Left lung (tissue), 10 donors: ENCODE data around the gene ISX. TPM values are rescaled to one million over a fixed set of nuclear protein-coding genes. Genes with fewer than 3 reads are reported as not detected.
A peak's percentile ranks its signal among the peaks of the same experiment; 100 is the strongest.

Experiments
- ATAC-seq: fragments of 200-7000 bp; cut with Tn5 transposase; one replicate; pipeline ENCODE4 v1.9.1; 2020; ENCODE audit warnings: moderate library complexity
- DNase-seq, 4 donors: peaks; one replicate each; pipeline ENCODE4 v3.0.0-alpha.2; 2013 to 2020
- H3K27ac ChIP-seq, 2 donors: fragments of 200-600 bp; sonication (generic) in 1 of 2; one replicate each; pipeline versions ENCODE4 v1.5.0 to v1.8.0; 2020 to 2021
- H3K27me3 ChIP-seq, 2 donors: fragments of 200-600 bp; sonication (generic) in 1 of 2; one replicate each; pipeline versions ENCODE4 v1.5.0 to v1.8.0; 2020 to 2021
- H3K36me3 ChIP-seq, 2 donors: fragments of 200-600 bp; sonication (generic) in 1 of 2; one replicate each; pipeline versions ENCODE4 v1.5.0 to v1.8.0; 2020 to 2021
- H3K4me1 ChIP-seq, 2 donors: fragments of 200-600 bp; one replicate each; pipeline ENCODE4 v1.8.0; 2021
- H3K4me3 ChIP-seq, 2 donors: fragments of 200-600 bp; sonication (generic) in 1 of 2; one replicate each; pipeline versions ENCODE4 v1.5.0 to v1.8.0; 2020 to 2021; ENCODE audit warnings: mild to moderate bottlenecking in 1 of 2
- H3K9me3 ChIP-seq, 2 donors: fragments of 200-600 bp; sonication (generic) in 1 of 2; one replicate each; pipeline versions ENCODE4 v1.5.0 to v1.8.0; 2020 to 2021
- intact Hi-C, 2 donors: fragments of 100-400 bp; cut with DNase I; formaldehyde crosslinking; loops; one replicate each; pipeline versions ENCODE4 v1.11.2 to v1.14.2; 2022
- polyA plus RNA-seq, 6 donors: library from polyadenylated mRNA; unstranded; fragments of 120-200 nt; gene quantifications; one replicate each; pipeline ENCODE4 v1.2.1, GENCODE V29; 2013; ENCODE audit not compliant: insufficient read length in 6 of 6
- total RNA-seq, 2 donors: library from RNA; stranded (reverse); fragmentation: NEBNext Ultra II Directional; extraction: Animal tissue kit (Norgen Biotek cat#: 25700); gene quantifications; one replicate each; pipeline ENCODE4 v1.2.1, GENCODE V29; 2021
- TF ChIP-seq, protein P1 (sequence below), 2 donors: fragments of 200-600 bp; sonication (generic) in 1 of 2; IDR thresholded peaks; one replicate each; pipeline versions ENCODE4 v1.5.0 to v1.8.0; 2021; ENCODE audit warnings: antibody characterized with exemption in 2 of 2
- donor health status: DM: no; HTN: yes; CAD: no.
- donor health status: DM: no; HTN: no; CAD: no.

ISX gene
- total and polyA plus RNA-seq, 8 donors: 0.22 to 0.43 (median 0.37) TPM; not detected in 2

DNA sequence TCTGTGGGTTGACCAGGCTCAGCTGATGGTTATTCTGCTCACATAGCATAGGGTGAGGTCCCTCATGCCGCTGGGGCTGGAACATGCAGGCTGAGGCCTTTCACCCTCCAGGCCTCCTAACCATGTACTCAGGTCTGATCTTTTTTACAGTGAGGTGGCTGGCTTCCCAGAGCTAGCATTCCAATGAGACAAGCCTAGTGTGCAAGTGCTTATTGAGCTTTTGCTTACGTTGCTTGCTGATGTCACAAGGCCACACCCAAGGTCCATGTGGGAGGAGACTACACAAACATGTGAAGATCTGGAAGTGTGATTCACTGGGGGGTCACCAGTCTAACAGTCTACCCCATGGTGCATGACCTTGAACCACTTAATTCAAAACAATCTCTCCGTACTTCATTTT lies 33.9 kb downstream of the ISX start:
- Histone ChIP-seq H3K27me3 (peaks cover 0 to 29% of the 10 kb centered on the region in 2 donors), H3K4me1 (no peaks in the 10 kb centered on the region), H3K4me3 (no peak overlapping the region), H3K36me3 (no peaks in the 10 kb centered on the region), H3K9me3 (no peaks in the 10 kb centered on the region), H3K27ac (no peak overlapping the region)
- no peak for DNase-seq
- TF ChIP-seq, protein P1, sequence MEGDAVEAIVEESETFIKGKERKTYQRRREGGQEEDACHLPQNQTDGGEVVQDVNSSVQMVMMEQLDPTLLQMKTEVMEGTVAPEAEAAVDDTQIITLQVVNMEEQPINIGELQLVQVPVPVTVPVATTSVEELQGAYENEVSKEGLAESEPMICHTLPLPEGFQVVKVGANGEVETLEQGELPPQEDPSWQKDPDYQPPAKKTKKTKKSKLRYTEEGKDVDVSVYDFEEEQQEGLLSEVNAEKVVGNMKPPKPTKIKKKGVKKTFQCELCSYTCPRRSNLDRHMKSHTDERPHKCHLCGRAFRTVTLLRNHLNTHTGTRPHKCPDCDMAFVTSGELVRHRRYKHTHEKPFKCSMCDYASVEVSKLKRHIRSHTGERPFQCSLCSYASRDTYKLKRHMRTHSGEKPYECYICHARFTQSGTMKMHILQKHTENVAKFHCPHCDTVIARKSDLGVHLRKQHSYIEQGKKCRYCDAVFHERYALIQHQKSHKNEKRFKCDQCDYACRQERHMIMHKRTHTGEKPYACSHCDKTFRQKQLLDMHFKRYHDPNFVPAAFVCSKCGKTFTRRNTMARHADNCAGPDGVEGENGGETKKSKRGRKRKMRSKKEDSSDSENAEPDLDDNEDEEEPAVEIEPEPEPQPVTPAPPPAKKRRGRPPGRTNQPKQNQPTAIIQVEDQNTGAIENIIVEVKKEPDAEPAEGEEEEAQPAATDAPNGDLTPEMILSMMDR (IDR thresholded peaks at IDR 0.05): no peak
- intact Hi-C loops: no loop called here
- ATAC-seq: no peak

DNA sequence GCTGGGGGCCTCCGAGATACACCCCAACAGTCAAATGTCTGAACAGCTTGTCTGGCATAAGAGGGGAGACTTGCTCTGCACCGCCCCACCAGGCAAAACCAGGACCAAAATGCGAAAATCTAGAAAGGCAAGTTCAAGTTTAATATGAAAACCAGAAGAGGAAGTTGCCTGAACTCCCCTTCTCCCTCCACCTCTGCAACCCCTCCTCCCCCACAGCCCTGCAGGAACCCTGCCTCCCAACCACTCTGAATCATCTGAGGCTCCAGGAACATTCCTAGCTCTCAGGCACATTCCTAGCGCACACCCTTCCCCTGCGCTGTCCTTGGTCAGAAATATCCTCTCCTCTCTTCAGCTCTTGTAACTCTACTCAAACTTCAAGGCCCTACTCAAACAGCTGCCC lies 36.7 kb downstream of the ISX start:
- Histone ChIP-seq H3K27ac (no peak overlapping the region), H3K36me3 (no peaks in the 10 kb centered on the region), H3K4me3 (no peak overlapping the region), H3K9me3 (no peaks in the 10 kb centered on the region), H3K27me3 (peaks cover 0 to 11% of the 10 kb centered on the region in 2 donors), H3K4me1 (no peaks in the 10 kb centered on the region)
- intact Hi-C loops: no loop called here
- TF ChIP-seq, protein P1 (IDR thresholded peaks at IDR 0.05): no peak
- ATAC-seq (peak; percentile 97), DNase-seq (peak in 2 of 4 donors; percentile 5 to 37)

DNA sequence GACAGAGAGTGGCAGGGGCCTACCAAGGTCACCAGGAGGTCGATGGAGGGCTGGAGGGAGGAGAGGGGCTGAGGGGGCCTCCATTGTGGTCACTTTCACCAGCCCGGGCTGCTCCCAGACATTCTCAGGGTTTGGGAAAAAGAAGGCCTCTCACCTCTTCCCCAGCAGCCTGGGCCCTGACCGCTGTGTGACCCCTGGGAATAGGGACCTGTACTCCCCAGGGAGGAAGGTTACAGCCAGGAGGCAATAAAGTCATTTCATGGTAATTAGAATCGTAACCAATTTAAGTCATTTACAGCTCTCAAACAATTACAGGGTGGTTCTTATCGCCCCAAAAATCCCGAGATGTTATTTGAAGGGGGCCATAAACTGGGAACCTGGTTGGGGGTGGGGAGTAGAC lies 37.8 kb downstream of the ISX start:
- H3K36me3 ChIP-seq: no peaks in the 10 kb centered on the region
- no peak for ATAC-seq
- TF ChIP-seq, protein P1 (IDR thresholded peaks at IDR 0.05): no peak

DNA sequence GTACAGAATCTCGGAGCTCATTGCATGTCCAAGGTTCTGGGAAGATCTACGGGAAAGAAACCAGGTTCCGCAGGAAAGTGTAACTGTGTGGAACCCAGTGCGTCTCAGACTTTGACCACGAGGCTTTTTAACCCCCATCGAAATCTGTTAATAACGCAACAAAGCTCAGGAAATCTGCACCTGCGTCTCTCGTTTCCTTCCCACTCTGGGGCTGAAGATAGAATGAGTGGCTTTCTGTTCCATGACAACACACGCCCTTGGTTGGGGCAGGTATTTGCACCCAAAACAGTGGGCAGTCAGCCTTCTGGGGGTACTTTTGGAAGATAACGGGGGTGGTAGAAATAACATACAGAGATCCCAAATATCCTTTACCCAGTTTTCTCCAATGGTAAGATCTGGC lies 38.5 kb downstream of the ISX start:
- no peak for ATAC-seq
- no peaks in the 10 kb centered on the region for H3K4me1 ChIP-seq
- H3K4me3 ChIP-seq: no peak overlapping the region
- no peak overlapping the region for H3K27ac ChIP-seq
- intact Hi-C loops: no loop called here
- TF ChIP-seq, protein P1 (IDR thresholded peaks at IDR 0.05): no peak
- peaks cover 0 to 15% of the 10 kb centered on the region in 2 donors for H3K27me3 ChIP-seq
- H3K36me3 ChIP-seq: no peaks in the 10 kb centered on the region
- no peaks in the 10 kb centered on the region for H3K9me3 ChIP-seq
- DNase-seq: no peak

More for the DNA sequence above, 37.8 kb downstream of the ISX start:
- Histone ChIP-seq H3K4me1 (no peaks in the 10 kb centered on the region), H3K27ac (no peak overlapping the region), H3K9me3 (no peaks in the 10 kb centered on the region), H3K27me3 (peaks cover 0 to 8% of the 10 kb centered on the region in 2 donors), H3K4me3 (no peak overlapping the region)
- intact Hi-C loops: no loop called here
- no peak for DNase-seq

DNA sequence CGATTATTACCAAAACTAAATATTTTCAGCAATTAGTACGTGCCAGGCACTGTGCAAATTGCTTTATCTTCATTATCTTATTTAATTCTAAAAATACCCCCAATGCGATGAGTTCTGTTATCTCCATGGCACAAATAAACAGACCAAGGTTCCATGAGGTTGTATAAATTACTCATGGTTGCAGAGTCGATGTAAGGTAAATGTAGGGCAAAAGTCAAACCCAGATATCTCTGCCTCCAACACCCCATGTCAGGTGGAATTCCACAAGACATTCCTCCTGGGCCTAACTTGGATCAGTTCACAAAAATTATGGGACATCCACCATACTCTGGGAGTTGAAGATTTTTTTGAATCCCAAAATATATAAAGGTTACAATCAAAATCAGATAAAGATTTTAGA lies 43.7 kb downstream of the ISX start:
- Histone ChIP-seq H3K4me1 (no peaks in the 10 kb centered on the region), H3K27ac (no peak overlapping the region), H3K9me3 (no peaks in the 10 kb centered on the region), H3K4me3 (no peak overlapping the region), H3K27me3 (peaks cover 0 to 15% of the 10 kb centered on the region in 2 donors), H3K36me3 (no peaks in the 10 kb centered on the region)
- ATAC-seq: no peak
- TF ChIP-seq, protein P1 (IDR thresholded peaks at IDR 0.05): no peak
- no peak for DNase-seq
- intact Hi-C loops: no loop called here
